Sigmoid colon (tissue), 7 donors: ENCODE results near the gene SFTPB. TPM values are rescaled to one million over a fixed set of nuclear protein-coding genes. Genes with fewer than 3 reads are reported as not detected.

ENCODE experiments used
- DNase-seq: peaks from one replicate; pipeline ENCODE4 v3.0.0-alpha.2; 2019
- H3K27ac ChIP-seq, 4 donors: fragments of 200-600 bp; sonication (generic); one replicate each; pipeline ENCODE4 v1.5.1; 2016 to 2019; ENCODE audit warnings: mild to moderate bottlenecking in 1 of 4
- H3K27me3 ChIP-seq, 3 donors: fragments of 200-600 bp; sonication (generic); one replicate each; pipeline ENCODE4 v1.5.1; 2019; ENCODE audit warnings: mild to moderate bottlenecking in 1 of 3
- H3K36me3 ChIP-seq, 4 donors: fragments of 200-600 bp; sonication (generic); one replicate each; pipeline ENCODE4 v1.5.1; 2016 to 2019
- H3K4me1 ChIP-seq, 4 donors: fragments of 200-600 bp; sonication (generic); one replicate each; pipeline ENCODE4 v1.5.1; 2017 to 2019
- H3K4me3 ChIP-seq, 4 donors: fragments of 200-600 bp; sonication (generic); one replicate each; pipeline ENCODE4 v1.5.1; 2017 to 2019; ENCODE audit warnings: mild to moderate bottlenecking in 2 of 4, moderate library complexity in 1 of 4
- H3K9me3 ChIP-seq, 4 donors: fragments of 200-600 bp in 3 of 4; sonication (generic) in 3 of 4; one replicate each; pipeline versions ENCODE4 v1.5.1 to v1.6.1; 2013 to 2019
- EP300 ChIP-seq, 4 donors: sonication (generic); formaldehyde crosslinking; IDR thresholded peaks; one replicate each; pipeline ENCODE4 v1.6.1; 2017; ENCODE audit warnings: antibody characterized with exemption in 4 of 4
- POLR2A ChIP-seq, 2 donors: fragments of 450-650 bp; IDR thresholded peaks; one replicate each; pipeline ENCODE4 v1.6.1; 2016; ENCODE audit warnings: antibody characterized with exemption in 2 of 2, mild to moderate bottlenecking in 2 of 2, moderate library complexity in 2 of 2
- POLR2AphosphoS5 ChIP-seq, 4 donors: sonication (generic); formaldehyde crosslinking; IDR thresholded peaks; one replicate each; pipeline ENCODE4 v1.6.1; 2017; ENCODE audit warnings: antibody characterized with exemption in 4 of 4
- WGBS, 2 donors: extraction: QIAGEN DNeasy Blood & Tissue Kit; methylation state at CpG; one replicate each; pipeline ENCODE4 v1.1.7; 2013; 5-methylcytosine and 5-hydroxymethylcytosine counted together
- intact Hi-C: fragments of 100-400 bp; cut with DNase I; formaldehyde crosslinking; loops from one replicate; pipeline ENCODE4 v1.15.1; 2023
- polyA plus RNA-seq, 3 donors: library from polyadenylated mRNA; stranded (reverse); fragments of 200-250 nt; gene quantifications; one replicate each; pipeline ENCODE4 v1.2.3, GENCODE V29; 2013
- total RNA-seq, 4 donors: library from RNA; depleted of rRNA; stranded (reverse); fragments of >200 nt; gene quantifications; one replicate each; pipeline ENCODE4 v1.1.0, GENCODE V29; 2016
- TF ChIP-seq, protein P1 (sequence below), 4 experiments: fragments of 450-650 bp in 3 of 4; fragments of 200-600 bp in 1 of 4; IDR thresholded peaks; one replicate each; pipeline ENCODE4 v1.5.1; 2016 to 2019; ENCODE audit warnings: antibody characterized with exemption in 4 of 4, mild to moderate bottlenecking in 3 of 4, moderate library complexity in 2 of 4
- donor health status: healthy with polysubstance abuse.
- donor health status: Bipolar disorder and iron deficiency.
- donor health status: healthy.

SFTPB gene
- total and polyA plus RNA-seq, 7 donors, result 0.57 to 23.4 TPM; not detected in 5

DNA sequence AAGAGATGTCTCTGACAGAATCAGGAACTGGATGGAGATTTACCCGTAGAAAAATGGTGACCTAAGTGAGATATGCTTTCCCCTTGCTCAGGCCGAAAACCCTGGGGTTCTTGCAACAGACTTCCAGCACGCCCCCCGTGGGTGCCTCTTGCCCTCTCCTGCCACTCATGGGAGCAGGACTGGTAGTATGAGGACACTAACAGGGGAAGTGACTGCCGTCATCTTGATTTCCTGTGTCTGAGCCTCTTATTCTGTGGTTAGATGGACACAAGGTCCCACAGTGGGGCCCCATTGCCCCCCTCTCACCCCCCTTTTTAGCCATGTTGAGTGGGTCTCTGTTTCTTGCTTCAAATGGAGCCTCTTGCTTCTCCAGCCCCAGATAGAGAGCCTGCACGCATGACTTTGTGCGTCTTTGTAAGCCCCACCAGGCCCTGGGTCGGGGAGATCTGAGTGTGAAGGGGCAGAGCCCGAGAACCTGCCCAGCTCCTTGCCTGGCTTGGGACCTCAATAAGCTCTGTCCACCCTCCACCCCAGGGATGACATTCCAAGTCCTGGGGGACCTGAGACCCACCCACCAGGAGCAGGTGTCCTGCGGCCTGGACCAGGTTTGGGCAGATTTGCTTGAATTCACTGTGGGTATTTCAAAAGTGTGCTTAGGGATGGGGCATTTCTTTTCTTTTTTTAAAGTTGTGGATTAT, 38.7 kb upstream of the SFTPB start:
- Histone ChIP-seq H3K36me3 (no peaks in the 10 kb centered on the region), H3K27ac (peak overlapping the region; percentile 36 to 72 (median 60)), H3K4me3 (no peak overlapping the region), H3K9me3 (no peaks in the 10 kb centered on the region), H3K27me3 (no peaks in the 10 kb centered on the region), H3K4me1 (peaks cover 0 to 9% (median 4%) of the 10 kb centered on the region in 4 donors)
- intact Hi-C loops, result loop anchor here (2.0 to 5.0 kb wide), 2 partner anchors 28 to 69 kb away; no protein-coding TSS in a partner anchor
- DNase-seq, result peak; percentile 85
- TF ChIP-seq POLR2AphosphoS5 (IDR thresholded peaks at IDR 0.05) (peak in 1 of 4 donors; percentile 32), POLR2A (IDR thresholded peaks at IDR 0.05) (no peak), EP300 (IDR thresholded peaks at IDR 0.05) (peak in 1 of 4 donors; percentile 44)
- 84 to 86% methylated on average over 10 of the region's 10 CpGs for WGBS, 2 donors

DNA sequence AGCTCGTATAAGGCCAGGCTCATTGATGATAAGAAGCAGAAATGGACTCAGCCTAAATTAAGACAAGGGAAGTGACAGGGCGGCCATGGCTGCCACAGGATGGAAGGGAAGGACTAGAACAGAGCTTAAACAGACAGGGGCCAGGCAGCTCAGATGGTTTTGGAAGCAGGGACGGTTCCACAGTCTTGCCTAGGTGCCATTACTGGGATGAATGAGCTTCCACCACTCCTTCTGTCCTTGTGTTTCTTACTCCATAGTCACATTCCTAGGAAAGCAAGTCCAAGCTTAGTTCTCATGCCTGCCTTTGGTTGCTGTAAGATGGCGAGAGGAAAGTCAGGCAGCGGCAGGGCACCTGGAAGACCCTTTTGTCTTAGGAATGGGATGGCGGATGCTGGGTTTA, 38.1 kb upstream of the SFTPB start:
- Histone ChIP-seq H3K9me3 (no peaks in the 10 kb centered on the region), H3K4me3 (no peak overlapping the region), H3K27me3 (no peaks in the 10 kb centered on the region), H3K36me3 (no peaks in the 10 kb centered on the region), H3K27ac (peak overlapping the region; percentile 54 to 72 (median 62)), H3K4me1 (peaks cover 0 to 9% (median 4%) of the 10 kb centered on the region in 4 donors)
- 88 to 94% methylated on average over 6 of the region's 6 CpGs for WGBS, 2 donors
- DNase-seq, result no peak
- intact Hi-C loops, result loop anchor here (2.0 to 5.0 kb wide), 2 partner anchors 27 to 69 kb away; no protein-coding TSS in a partner anchor
- TF ChIP-seq POLR2AphosphoS5 (IDR thresholded peaks at IDR 0.05) (no peak), EP300 (IDR thresholded peaks at IDR 0.05) (no peak), POLR2A (IDR thresholded peaks at IDR 0.05) (no peak)
- TF ChIP-seq, protein P1, sequence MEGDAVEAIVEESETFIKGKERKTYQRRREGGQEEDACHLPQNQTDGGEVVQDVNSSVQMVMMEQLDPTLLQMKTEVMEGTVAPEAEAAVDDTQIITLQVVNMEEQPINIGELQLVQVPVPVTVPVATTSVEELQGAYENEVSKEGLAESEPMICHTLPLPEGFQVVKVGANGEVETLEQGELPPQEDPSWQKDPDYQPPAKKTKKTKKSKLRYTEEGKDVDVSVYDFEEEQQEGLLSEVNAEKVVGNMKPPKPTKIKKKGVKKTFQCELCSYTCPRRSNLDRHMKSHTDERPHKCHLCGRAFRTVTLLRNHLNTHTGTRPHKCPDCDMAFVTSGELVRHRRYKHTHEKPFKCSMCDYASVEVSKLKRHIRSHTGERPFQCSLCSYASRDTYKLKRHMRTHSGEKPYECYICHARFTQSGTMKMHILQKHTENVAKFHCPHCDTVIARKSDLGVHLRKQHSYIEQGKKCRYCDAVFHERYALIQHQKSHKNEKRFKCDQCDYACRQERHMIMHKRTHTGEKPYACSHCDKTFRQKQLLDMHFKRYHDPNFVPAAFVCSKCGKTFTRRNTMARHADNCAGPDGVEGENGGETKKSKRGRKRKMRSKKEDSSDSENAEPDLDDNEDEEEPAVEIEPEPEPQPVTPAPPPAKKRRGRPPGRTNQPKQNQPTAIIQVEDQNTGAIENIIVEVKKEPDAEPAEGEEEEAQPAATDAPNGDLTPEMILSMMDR (IDR thresholded peaks at IDR 0.05), result no peak

DNA sequence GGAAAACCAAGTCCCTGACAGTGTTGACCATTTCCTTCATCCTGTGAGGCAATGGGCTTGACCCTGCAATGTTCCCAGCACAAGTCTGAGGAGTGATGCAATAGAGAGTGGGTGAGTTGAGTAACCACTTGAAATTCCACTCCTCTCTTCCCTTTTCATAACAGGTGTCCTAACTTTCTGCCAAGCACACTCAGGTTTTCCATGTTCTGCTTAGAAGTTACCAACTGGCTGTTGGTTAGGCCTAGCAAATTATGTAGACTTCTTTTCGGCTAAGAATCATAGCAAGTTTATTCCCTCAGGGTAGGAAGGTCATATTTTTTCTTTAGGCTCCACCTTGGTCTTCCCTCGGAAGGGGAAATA, 37.7 kb upstream of the SFTPB start:
- DNase-seq, result peak; percentile 85
- H3K27ac ChIP-seq, result peak overlapping the region; percentile 54 to 72 (median 62)
- TF ChIP-seq POLR2AphosphoS5 (IDR thresholded peaks at IDR 0.05) (peak; percentile 67 to 90 (median 76)), POLR2A (IDR thresholded peaks at IDR 0.05) (no peak), EP300 (IDR thresholded peaks at IDR 0.05) (peak; percentile 22 to 84 (median 58))
- TF ChIP-seq, protein P1 (IDR thresholded peaks at IDR 0.05), result no peak
- no peaks in the 10 kb centered on the region for H3K27me3 ChIP-seq
- no peaks in the 10 kb centered on the region for H3K9me3 ChIP-seq
- intact Hi-C loops, result loop anchor here (2.0 to 5.0 kb wide), 2 partner anchors 27 to 68 kb away; no protein-coding TSS in a partner anchor
- no peaks in the 10 kb centered on the region for H3K36me3 ChIP-seq
- H3K4me1 ChIP-seq, result peaks cover 0 to 9% (median 4%) of the 10 kb centered on the region in 4 donors
- H3K4me3 ChIP-seq, result no peak overlapping the region
- 87 to 90% methylated on average over 2 of the region's 2 CpGs for WGBS, 2 donors

DNA sequence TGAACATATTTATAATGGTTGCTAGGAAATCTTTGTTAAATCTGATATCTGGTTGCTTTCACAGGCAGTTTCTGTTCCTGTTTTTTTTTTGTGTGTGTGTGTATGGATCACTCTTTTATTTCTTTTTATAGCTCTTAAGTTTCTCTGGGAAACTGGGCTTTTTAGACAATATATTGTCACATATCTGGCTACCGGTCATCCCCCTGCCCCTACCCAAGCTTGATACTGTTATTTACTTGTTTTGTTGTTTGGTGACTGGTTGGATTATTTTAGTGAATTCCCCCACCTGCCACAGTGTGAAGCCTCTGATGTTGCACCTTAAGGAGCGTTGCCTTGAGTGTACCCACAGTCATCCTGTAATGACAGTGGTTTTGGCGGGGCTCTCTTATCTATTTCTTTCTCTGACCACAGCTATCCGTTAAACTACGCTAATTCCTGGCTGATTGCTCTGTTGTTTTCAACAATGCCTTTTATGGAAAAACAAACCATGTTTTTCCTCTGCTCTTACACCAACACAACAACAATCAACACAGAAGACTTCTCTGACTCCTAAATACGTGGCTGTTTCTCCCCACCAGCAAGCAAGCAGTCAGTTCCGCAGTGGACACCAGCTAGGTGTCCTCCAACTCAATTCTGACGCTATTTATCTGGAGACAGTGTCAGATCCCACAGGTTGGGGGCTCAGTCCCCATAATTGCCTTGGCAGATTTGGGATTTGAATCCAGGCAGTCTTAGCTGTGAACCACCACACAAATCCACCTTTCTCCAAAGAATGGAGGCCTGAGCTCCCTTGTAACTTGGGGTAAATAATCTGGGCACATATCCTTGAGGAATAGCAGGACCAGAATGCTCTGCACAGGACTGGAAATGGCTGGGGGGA, 37.0 kb upstream of the SFTPB start:
- Histone ChIP-seq H3K36me3 (no peaks in the 10 kb centered on the region), H3K27me3 (no peaks in the 10 kb centered on the region), H3K27ac (peak overlapping the region; percentile 51 to 72 (median 62)), H3K9me3 (no peaks in the 10 kb centered on the region), H3K4me1 (peaks cover 0 to 9% (median 4%) of the 10 kb centered on the region in 4 donors), H3K4me3 (no peak overlapping the region)
- TF ChIP-seq, protein P1 (IDR thresholded peaks at IDR 0.05), result no peak
- no peak for TF ChIP-seq POLR2AphosphoS5 (IDR thresholded peaks at IDR 0.05)
- no peak for TF ChIP-seq EP300 (IDR thresholded peaks at IDR 0.05)
- TF ChIP-seq POLR2A (IDR thresholded peaks at IDR 0.05), result no peak
- no peak for DNase-seq
- intact Hi-C loops, result loop anchor here (5.0 kb wide), 1 partner anchor 68 kb away; no protein-coding TSS in a partner anchor
- 61 to 72% methylated on average over 8 of the region's 8 CpGs for WGBS, 2 donors

DNA sequence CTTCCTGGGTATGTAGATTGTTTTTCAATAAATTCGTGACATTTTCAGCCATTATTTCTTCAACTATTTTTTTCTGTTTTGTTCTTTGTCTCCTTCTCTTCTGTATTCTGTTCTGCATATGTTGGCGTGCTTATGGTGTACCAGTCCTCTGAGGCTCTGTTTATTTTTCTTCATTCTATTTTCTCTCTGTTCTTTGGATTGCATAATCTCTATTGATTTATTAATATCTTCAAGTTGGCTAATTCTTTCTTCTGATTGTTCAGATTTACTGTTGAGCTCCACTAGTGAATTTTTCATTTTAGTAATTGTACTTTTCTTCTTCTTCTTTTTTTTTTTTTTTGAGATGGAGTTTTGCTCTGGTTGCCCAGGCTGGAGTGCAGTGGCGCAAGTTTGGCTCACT, 36.0 kb upstream of the SFTPB start:
- Histone ChIP-seq H3K27ac (peak overlapping the region in 1 of 4 donors; percentile 13), H3K27me3 (no peaks in the 10 kb centered on the region), H3K36me3 (no peaks in the 10 kb centered on the region), H3K4me3 (no peak overlapping the region), H3K9me3 (no peaks in the 10 kb centered on the region), H3K4me1 (peaks cover 0 to 9% (median 4%) of the 10 kb centered on the region in 4 donors)
- intact Hi-C loops, result no loop called here
- TF ChIP-seq POLR2AphosphoS5 (IDR thresholded peaks at IDR 0.05), result no peak
- TF ChIP-seq POLR2A (IDR thresholded peaks at IDR 0.05), result no peak
- TF ChIP-seq EP300 (IDR thresholded peaks at IDR 0.05), result no peak
- no peak for DNase-seq
- WGBS, 2 donors, result 91% methylated on average over 3 of the region's 3 CpGs
